GM23338 (cell line): Measurements from ENCODE around the gene RASSF6. TPM values are rescaled to one million over a fixed set of nuclear protein-coding genes. Genes with fewer than 3 reads are reported as not detected.
"Not testable (repeated sequence)": the region's sequence is repeated elsewhere in the genome, so short reads cannot be mapped to it uniquely, and the experiment has no call there.

Experiments
- ATAC-seq: fragments of 200-7000 bp; cut with Tn5 transposase; 3 replicates; pipeline ENCODE4 v1.9.1; 2020
- DNase-seq: peaks from one replicate; pipeline ENCODE4 v3.0.0-alpha.2; 2015; ENCODE audit warnings: low spot score
- H2AFZ ChIP-seq: fragments of 200-600 bp; sonication (generic); 2 replicates; pipeline ENCODE4 v1.8.0; 2016; ENCODE audit warnings: antibody characterized with exemption, mild to moderate bottlenecking, moderate library complexity
- H3F3A ChIP-seq: fragments of 200-600 bp; sonication (generic); replicated peaks from 2 replicates; pipeline ENCODE4 v1.8.0; 2017; ENCODE audit warnings: antibody characterized with exemption, mixed run types, low read depth
- H3K27ac ChIP-seq: fragments of 200-600 bp; sonication (generic); 2 replicates; pipeline ENCODE4 v1.6.1; 2016; ENCODE audit warnings: low read depth
- H3K27me3 ChIP-seq: fragments of 200-600 bp; sonication (generic); 2 replicates; pipeline ENCODE4 v1.8.0; 2016; ENCODE audit warnings: mild to moderate bottlenecking, mixed run types, moderate library complexity; ENCODE audit not compliant: insufficient read depth
- H3K36me3 ChIP-seq: fragments of 200-600 bp; sonication (generic); 2 replicates; pipeline ENCODE4 v1.8.0; 2016; ENCODE audit warnings: mild to moderate bottlenecking; ENCODE audit not compliant: insufficient read depth
- H3K4me1 ChIP-seq: fragments of 200-600 bp; sonication (generic); 2 replicates; pipeline ENCODE4 v1.8.0; 2016; ENCODE audit warnings: mild to moderate bottlenecking, moderate library complexity; ENCODE audit not compliant: insufficient read depth
- H3K4me2 ChIP-seq: fragments of 200-600 bp; sonication (generic); 2 replicates; pipeline ENCODE4 v1.7.1; 2017; ENCODE audit warnings: mixed run types
- H3K4me3 ChIP-seq: fragments of 200-600 bp; sonication (generic); 2 replicates; pipeline ENCODE4 v1.6.1; 2016; ENCODE audit warnings: mixed run types
- H3K79me2 ChIP-seq: fragments of 200-600 bp; sonication (generic); replicated peaks from 2 replicates; pipeline ENCODE4 v1.8.0; 2017; ENCODE audit warnings: mild to moderate bottlenecking; ENCODE audit not compliant: insufficient read depth
- H3K9me2 ChIP-seq: fragments of 200-600 bp; sonication (generic); 2 replicates; pipeline ENCODE4 v1.8.0; 2017; ENCODE audit not compliant: insufficient read depth
- H4K20me1 ChIP-seq: fragments of 200-600 bp; sonication (generic); replicated peaks from 2 replicates; pipeline ENCODE4 v1.8.0; 2017; ENCODE audit warnings: mild to moderate bottlenecking; ENCODE audit not compliant: insufficient read depth
- H3K27ac Mint-ChIP-seq: 2 replicates; pipeline ENCODE4 v1.8.0; 2020; ENCODE audit warnings: inconsistent platforms, mild to moderate bottlenecking, moderate library complexity, mixed read lengths
- H3K27me3 Mint-ChIP-seq: 3 replicates; pipeline ENCODE4 v1.8.0; 2022; ENCODE audit warnings: low read depth, mild to moderate bottlenecking, moderate library complexity, mixed read lengths, inconsistent platforms; ENCODE audit not compliant: insufficient read depth, poor library complexity
- H3K36me3 Mint-ChIP-seq: 3 replicates; pipeline ENCODE4 v1.8.0; 2021; ENCODE audit warnings: low read depth, mild to moderate bottlenecking, inconsistent platforms, moderate library complexity, mixed read lengths
- H3K4me1 Mint-ChIP-seq: 3 replicates; pipeline ENCODE4 v1.8.0; 2020; ENCODE audit warnings: mild to moderate bottlenecking, inconsistent platforms, mixed read lengths
- H3K4me3 Mint-ChIP-seq: 3 replicates; pipeline ENCODE4 v1.8.0; 2021; ENCODE audit warnings: moderate library complexity, mild to moderate bottlenecking, inconsistent platforms, mixed read lengths
- H3K9me3 Mint-ChIP-seq: 3 replicates; pipeline ENCODE4 v1.8.0; 2020; ENCODE audit warnings: moderate library complexity, mild to moderate bottlenecking, inconsistent platforms, mixed read lengths
- CTCF ChIP-seq, 2 experiments: fragments of 200-600 bp in 1 of 2; sonication (generic) in 1 of 2; conservative IDR thresholded peaks; 2 replicates each; pipeline versions ENCODE4 v1.5.1 to v1.6.1; 2016 to 2017; ENCODE audit warnings: antibody characterized with exemption in 2 of 2, low read depth in 2 of 2, mild to moderate bottlenecking in 2 of 2, moderate library complexity in 1 of 2
- JUNB ChIP-seq: IDR thresholded peaks from one replicate; pipeline ENCODE4 v1.6.1; 2016; ENCODE audit warnings: antibody characterized with exemption; ENCODE audit not compliant: unreplicated experiment
- NANOG ChIP-seq: IDR thresholded peaks from 2 replicates; pipeline ENCODE4 v1.6.1; 2016; ENCODE audit warnings: antibody characterized with exemption, borderline replicate concordance
- ZNF331 ChIP-seq: fragments of 250-450 bp; sonication (Bioruptor Pico); IDR thresholded peaks from 2 replicates; pipeline ENCODE4 v1.5.0; 2020; ENCODE audit warnings: low read depth, mild to moderate bottlenecking, moderate library complexity
- ZNF462 ChIP-seq: fragments of 250-450 bp; sonication (Bioruptor Pico); IDR thresholded peaks from 2 replicates; pipeline ENCODE4 v1.5.0; 2020; ENCODE audit warnings: mild to moderate bottlenecking, moderate library complexity
- polyA plus RNA-seq: library from polyadenylated mRNA; unstranded; fragments of >200 nt; fragmentation: Nextera tagmentation; extraction: Ambion mirVana; gene quantifications from 2 replicates; pipeline ENCODE4 v1.2.1, GENCODE V29; 2016
- total RNA-seq: library from RNA; depleted of rRNA; stranded (reverse); fragments of >200 nt; shearing (Covaris generic); gene quantifications from 2 replicates; pipeline ENCODE4 v1.2.3, GENCODE V29; 2014

The RASSF6 gene
- total and polyA plus RNA-seq, 2 experiments from 2014 or later = 0.14 to 0.79 TPM

- TF ChIP-seq ZNF462 (no peak), NANOG (no peak), JUNB (no peak), CTCF (conservative IDR thresholded peaks at IDR 0.05; ENCODE audit: low read depth in 2 of 2) (no peak), ZNF331 (CRISPR knock-in tag) (no peak)
Measured at GRCh38 chr4:73631565-73632226, 11.5 kb upstream of the RASSF6 start (continued).

DNA sequence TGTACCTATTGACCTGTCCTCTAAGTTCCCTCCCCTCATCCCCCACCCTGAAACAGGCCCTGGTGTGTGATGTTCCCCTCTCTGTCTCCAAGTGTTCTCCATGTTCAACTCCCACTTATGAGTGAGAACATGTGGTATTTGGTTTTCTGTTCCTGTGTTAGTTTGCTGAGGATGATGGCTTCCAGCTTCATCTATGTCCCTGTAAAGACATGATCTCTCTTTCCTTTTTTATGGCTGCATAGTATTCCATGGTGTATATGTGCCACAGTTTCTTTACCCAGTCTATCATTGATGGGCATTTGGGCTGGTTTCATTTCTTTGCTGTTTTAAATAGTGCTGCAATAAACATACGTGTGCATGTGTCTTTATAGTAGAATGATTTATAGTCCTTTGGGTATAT lies 8.6 kb upstream of the RASSF6 start:
- not testable (repeated sequence) for H3K4me1 Mint-ChIP-seq, H3K36me3 ChIP-seq, H3K9me3 Mint-ChIP-seq, H3F3A ChIP-seq, H3K79me2 ChIP-seq, H3K27ac ChIP-seq, H4K20me1 ChIP-seq, DNase-seq, H3K27me3 Mint-ChIP-seq, H3K4me3 Mint-ChIP-seq, H3K9me2 ChIP-seq, ATAC-seq, H3K4me1 ChIP-seq, H3K27ac Mint-ChIP-seq, H2AFZ ChIP-seq, H3K27me3 ChIP-seq, H3K36me3 Mint-ChIP-seq, H3K4me2 ChIP-seq, H3K4me3 ChIP-seq
